ENCODE results near the gene ADTRP.

The ADTRP gene

DNA sequence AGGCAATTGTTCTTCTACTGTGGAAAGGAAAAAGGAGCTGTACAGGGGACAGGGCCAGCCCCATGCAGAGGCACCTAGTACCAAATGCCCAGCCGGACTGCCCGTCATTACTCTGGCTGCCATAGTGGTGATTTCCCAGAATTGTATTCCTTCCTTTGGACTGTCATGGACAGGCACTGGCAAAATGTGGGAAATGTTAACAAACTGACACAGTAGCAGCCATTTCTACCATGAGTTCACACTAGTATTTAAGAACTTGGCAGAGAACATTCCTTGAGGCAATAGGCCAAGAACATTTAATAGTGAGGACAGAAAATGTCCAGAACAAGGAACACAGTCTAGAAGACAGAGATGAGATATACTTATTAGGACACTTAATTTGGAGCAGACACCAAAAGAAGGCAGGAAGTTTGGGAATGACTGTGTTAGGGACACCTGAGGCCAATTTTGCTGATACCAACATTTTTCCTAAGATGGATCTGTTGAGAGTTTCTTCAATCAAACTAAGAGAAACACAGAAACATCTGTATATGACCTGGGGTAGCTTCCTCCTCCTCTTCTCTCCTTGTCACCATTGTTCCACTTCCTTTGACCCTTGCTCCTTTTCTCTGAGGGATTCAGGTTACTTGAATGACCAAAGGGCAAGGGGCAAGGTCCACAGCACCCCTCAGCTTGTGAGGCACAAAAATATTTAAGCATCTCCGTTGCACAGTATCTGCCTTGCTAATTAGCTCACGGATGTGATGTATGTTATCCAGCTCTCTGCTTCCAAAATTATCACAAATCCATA lies 14.9 kb downstream of the ADTRP start:
- no peak for TF ChIP-seq OSR1 (CRISPR knock-in tag; IDR thresholded peaks at IDR 0.05)
- no peak for TF ChIP-seq RARB (CRISPR knock-in tag; IDR thresholded peaks at IDR 0.05)
- no peak for TF ChIP-seq SNAI2 (CRISPR knock-in tag; IDR thresholded peaks at IDR 0.05)
- TF ChIP-seq TCF4 (CRISPR knock-in tag; IDR thresholded peaks at IDR 0.05; ENCODE audit: borderline replicate concordance): no peak
- TF ChIP-seq, protein P1, sequence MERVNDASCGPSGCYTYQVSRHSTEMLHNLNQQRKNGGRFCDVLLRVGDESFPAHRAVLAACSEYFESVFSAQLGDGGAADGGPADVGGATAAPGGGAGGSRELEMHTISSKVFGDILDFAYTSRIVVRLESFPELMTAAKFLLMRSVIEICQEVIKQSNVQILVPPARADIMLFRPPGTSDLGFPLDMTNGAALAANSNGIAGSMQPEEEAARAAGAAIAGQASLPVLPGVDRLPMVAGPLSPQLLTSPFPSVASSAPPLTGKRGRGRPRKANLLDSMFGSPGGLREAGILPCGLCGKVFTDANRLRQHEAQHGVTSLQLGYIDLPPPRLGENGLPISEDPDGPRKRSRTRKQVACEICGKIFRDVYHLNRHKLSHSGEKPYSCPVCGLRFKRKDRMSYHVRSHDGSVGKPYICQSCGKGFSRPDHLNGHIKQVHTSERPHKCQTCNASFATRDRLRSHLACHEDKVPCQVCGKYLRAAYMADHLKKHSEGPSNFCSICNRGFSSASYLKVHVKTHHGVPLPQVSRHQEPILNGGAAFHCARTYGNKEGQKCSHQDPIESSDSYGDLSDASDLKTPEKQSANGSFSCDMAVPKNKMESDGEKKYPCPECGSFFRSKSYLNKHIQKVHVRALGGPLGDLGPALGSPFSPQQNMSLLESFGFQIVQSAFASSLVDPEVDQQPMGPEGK (CRISPR knock-in tag; IDR thresholded peaks at IDR 0.05; ENCODE audit: borderline replicate concordance): no peak
- no peak for TF ChIP-seq TOX (CRISPR knock-in tag; IDR thresholded peaks at IDR 0.05; ENCODE audit: borderline replicate concordance)
- TF ChIP-seq ZNF8 (CRISPR knock-in tag; IDR thresholded peaks at IDR 0.05): no peak
- no peak for TF ChIP-seq ZNF565 (CRISPR knock-in tag; conservative IDR thresholded peaks at IDR 0.05; ENCODE audit: low read depth)
- no peak for TF ChIP-seq ARNTL (CRISPR knock-in tag; IDR thresholded peaks at IDR 0.05; ENCODE audit: borderline replicate concordance, low read depth)
- no peak for TF ChIP-seq ZFP30 (CRISPR knock-in tag; IDR thresholded peaks at IDR 0.05)
- no peak for TF ChIP-seq ZNF70 (CRISPR knock-in tag; IDR thresholded peaks at IDR 0.05)
- no peak for TF ChIP-seq ZC3H10 (CRISPR knock-in tag; IDR thresholded peaks at IDR 0.05)
- no peak for TF ChIP-seq PPARA (CRISPR knock-in tag; IDR thresholded peaks at IDR 0.05; ENCODE audit: borderline replicate concordance)
- TF ChIP-seq ZFP3 (CRISPR knock-in tag; IDR thresholded peaks at IDR 0.05): no peak
- TF ChIP-seq, protein P2, sequence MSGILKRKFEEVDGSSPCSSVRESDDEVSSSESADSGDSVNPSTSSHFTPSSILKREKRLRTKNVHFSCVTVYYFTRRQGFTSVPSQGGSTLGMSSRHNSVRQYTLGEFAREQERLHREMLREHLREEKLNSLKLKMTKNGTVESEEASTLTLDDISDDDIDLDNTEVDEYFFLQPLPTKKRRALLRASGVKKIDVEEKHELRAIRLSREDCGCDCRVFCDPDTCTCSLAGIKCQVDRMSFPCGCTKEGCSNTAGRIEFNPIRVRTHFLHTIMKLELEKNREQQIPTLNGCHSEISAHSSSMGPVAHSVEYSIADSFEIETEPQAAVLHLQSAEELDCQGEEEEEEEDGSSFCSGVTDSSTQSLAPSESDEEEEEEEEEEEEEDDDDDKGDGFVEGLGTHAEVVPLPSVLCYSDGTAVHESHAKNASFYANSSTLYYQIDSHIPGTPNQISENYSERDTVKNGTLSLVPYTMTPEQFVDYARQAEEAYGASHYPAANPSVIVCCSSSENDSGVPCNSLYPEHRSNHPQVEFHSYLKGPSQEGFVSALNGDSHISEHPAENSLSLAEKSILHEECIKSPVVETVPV (CRISPR knock-in tag; IDR thresholded peaks at IDR 0.05): no peak

DNA sequence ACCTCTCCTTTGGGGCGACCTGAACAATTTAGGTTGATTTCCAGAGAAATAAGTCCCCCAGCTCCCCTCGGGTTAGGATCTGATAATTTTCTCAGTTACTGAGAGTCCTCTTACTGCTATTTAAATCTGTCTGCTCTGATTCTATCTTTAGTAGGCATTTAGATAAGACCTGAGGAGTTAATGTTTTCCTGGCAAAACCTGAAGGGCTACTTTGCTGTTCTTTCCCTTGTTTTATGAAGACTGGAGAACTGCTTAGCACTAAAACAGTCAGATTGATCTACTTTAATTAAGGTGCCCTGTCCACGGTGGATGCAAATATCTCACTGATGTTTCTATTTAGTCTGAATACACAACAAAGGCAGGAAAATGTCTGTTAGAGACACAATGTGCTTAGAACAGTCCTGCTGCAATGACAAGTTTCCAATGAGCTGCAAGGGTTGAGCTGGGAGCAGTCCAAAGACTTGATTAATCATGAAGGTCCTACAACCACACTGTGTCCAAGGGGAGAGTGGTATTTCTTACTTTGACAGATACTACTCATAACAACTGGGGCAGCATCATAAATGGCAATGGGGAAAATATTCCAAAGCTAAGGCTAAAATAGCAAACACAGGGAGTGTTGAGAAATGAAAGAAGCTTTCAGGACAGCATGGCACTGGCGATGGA lies 15.7 kb downstream of the ADTRP start:
- ATAC-seq: no peak

More for the DNA sequence above, 14.9 kb downstream of the ADTRP start:
- ATAC-seq: no peak

DNA sequence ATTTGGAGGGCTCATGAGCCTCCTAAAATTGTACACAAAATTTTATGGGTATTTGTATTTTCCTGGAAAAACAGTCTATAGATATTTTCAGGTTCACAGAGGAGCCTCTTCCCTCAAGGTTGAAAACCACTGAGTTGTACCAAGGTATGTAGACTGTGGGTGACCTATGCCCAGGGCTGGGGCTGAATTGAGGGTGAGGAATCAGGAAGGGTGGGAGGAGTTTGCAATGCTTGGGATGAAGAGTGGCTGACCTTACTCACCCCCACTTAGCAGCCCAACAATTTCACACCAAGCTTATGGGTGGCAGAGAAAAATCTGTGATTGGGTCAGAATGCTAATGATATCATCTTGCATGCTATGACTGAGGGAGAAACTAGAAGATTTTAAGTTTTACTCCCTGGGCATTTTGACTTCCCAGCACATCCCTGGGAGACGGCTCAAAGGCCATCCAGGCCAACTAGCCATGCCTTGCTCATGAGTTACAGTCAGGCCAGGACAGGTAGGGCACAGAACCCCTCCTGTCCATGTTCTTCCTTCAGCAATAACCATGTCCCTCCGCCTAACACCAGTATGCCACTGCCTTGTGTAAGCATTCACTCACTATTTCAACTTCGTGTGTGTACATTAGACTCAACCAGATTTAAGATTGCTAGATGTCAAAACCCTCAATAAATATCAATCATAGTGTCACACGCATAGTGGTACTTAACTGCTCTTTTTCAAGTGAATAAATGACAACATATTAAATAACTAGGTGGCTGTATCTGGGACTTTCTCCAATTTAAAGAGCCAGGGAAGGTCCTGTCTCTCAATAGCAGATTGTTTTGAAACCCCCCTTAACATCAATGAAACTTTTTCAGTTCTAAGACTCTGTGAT lies 16.6 kb downstream of the ADTRP start:
- ATAC-seq: no peak
- TF ChIP-seq ZNF565 (CRISPR knock-in tag; conservative IDR thresholded peaks at IDR 0.05; ENCODE audit: low read depth) (no peak), ZNF70 (CRISPR knock-in tag; IDR thresholded peaks at IDR 0.05) (no peak), BACH2 (CRISPR knock-in tag; IDR thresholded peaks at IDR 0.05; ENCODE audit: borderline replicate concordance) (no peak), PPARA (CRISPR knock-in tag; IDR thresholded peaks at IDR 0.05; ENCODE audit: borderline replicate concordance) (no peak), ESRRG (CRISPR knock-in tag; IDR thresholded peaks at IDR 0.05) (no peak), OSR1 (CRISPR knock-in tag; IDR thresholded peaks at IDR 0.05) (no peak), GLIS3 (CRISPR knock-in tag; IDR thresholded peaks at IDR 0.05) (no peak), CSDC2 (CRISPR knock-in tag; IDR thresholded peaks at IDR 0.05) (no peak)
- TF ChIP-seq, protein P1 (CRISPR knock-in tag; IDR thresholded peaks at IDR 0.05; ENCODE audit: borderline replicate concordance): no peak
- TF ChIP-seq, protein P3, sequence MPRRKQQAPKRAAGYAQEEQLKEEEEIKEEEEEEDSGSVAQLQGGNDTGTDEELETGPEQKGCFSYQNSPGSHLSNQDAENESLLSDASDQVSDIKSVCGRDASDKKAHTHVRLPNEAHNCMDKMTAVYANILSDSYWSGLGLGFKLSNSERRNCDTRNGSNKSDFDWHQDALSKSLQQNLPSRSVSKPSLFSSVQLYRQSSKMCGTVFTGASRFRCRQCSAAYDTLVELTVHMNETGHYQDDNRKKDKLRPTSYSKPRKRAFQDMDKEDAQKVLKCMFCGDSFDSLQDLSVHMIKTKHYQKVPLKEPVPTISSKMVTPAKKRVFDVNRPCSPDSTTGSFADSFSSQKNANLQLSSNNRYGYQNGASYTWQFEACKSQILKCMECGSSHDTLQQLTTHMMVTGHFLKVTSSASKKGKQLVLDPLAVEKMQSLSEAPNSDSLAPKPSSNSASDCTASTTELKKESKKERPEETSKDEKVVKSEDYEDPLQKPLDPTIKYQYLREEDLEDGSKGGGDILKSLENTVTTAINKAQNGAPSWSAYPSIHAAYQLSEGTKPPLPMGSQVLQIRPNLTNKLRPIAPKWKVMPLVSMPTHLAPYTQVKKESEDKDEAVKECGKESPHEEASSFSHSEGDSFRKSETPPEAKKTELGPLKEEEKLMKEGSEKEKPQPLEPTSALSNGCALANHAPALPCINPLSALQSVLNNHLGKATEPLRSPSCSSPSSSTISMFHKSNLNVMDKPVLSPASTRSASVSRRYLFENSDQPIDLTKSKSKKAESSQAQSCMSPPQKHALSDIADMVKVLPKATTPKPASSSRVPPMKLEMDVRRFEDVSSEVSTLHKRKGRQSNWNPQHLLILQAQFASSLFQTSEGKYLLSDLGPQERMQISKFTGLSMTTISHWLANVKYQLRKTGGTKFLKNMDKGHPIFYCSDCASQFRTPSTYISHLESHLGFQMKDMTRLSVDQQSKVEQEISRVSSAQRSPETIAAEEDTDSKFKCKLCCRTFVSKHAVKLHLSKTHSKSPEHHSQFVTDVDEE (CRISPR knock-in tag; IDR thresholded peaks at IDR 0.05): no peak
- TF ChIP-seq, protein P4, sequence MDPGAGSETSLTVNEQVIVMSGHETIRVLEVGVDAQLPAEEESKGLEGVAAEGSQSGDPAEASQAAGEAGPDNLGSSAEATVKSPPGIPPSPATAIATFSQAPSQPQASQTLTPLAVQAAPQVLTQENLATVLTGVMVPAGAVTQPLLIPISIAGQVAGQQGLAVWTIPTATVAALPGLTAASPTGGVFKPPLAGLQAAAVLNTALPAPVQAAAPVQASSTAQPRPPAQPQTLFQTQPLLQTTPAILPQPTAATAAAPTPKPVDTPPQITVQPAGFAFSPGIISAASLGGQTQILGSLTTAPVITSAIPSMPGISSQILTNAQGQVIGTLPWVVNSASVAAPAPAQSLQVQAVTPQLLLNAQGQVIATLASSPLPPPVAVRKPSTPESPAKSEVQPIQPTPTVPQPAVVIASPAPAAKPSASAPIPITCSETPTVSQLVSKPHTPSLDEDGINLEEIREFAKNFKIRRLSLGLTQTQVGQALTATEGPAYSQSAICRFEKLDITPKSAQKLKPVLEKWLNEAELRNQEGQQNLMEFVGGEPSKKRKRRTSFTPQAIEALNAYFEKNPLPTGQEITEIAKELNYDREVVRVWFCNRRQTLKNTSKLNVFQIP (CRISPR knock-in tag; IDR thresholded peaks at IDR 0.05; ENCODE audit: borderline replicate concordance, low read depth): no peak
- TF ChIP-seq, protein P5, sequence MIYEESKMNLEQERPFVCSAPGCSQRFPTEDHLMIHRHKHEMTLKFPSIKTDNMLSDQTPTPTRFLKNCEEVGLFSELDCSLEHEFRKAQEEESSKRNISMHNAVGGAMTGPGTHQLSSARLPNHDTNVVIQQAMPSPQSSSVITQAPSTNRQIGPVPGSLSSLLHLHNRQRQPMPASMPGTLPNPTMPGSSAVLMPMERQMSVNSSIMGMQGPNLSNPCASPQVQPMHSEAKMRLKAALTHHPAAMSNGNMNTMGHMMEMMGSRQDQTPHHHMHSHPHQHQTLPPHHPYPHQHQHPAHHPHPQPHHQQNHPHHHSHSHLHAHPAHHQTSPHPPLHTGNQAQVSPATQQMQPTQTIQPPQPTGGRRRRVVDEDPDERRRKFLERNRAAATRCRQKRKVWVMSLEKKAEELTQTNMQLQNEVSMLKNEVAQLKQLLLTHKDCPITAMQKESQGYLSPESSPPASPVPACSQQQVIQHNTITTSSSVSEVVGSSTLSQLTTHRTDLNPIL (CRISPR knock-in tag; IDR thresholded peaks at IDR 0.05; ENCODE audit: low read depth): no peak

More for the DNA sequence above, 15.7 kb downstream of the ADTRP start:
- TF ChIP-seq, protein P5 (CRISPR knock-in tag; IDR thresholded peaks at IDR 0.05; ENCODE audit: low read depth): no peak

Measured in SK-N-SH treated with all-trans-retinoic acid at 6 μM for 48 hours (cell line).